Measurements from ENCODE around the gene MFAP1. TPM values are rescaled to one million over a fixed set of nuclear protein-coding genes. Genes with fewer than 3 reads are reported as not detected.

The MFAP1 gene
- total RNA-seq, 1 experiment from 2014 or later, result 44.7 TPM

GRCh38 chr15:43799945-43800285 lies 24.6 kb downstream of the MFAP1 start, which contains the start of gene SERINC4:
Gene SERINC4, minus strand, starts transcription at chr15:43800220. Its CDS starts 234 bp downstream, at chr15:43799986.
- Histone ChIP-seq H3K56ac (ENCODE audit: insufficient read length, low read depth, low read length) (no peak within 1 kb of the TSS), H3K18ac (ENCODE audit: insufficient read length, low read depth, low read length) (no peak within 1 kb of the TSS), H4K5ac (ENCODE audit: insufficient read length, low read depth, low read length) (no peak within 1 kb of the TSS), H3K4me2 (ENCODE audit: insufficient read depth, insufficient read length, low read length) (peak within 1 kb of the TSS; percentile 99), H3K79me1 (ENCODE audit: insufficient read depth, low read depth, low read length, poor library complexity, severe bottlenecking) (no peaks in the 10 kb centered on the region), H2AFZ (ENCODE audit: low read length) (no peak within 1 kb of the TSS), H4K91ac (ENCODE audit: insufficient read length, low read depth, low read length) (no peak within 1 kb of the TSS), H3K9ac (ENCODE audit: extremely low read depth, insufficient read length, low read length) (peak within 1 kb of the TSS; percentile 82), H2BK20ac (ENCODE audit: low read depth, low read length, poor library complexity, severe bottlenecking) (no peak within 1 kb of the TSS), H3T11ph (ENCODE audit: low read length) (no peak within 1 kb of the TSS), H3K23ac (ENCODE audit: insufficient read length, low read depth, low read length) (no peak within 1 kb of the TSS), H4K20me1 (ENCODE audit: control insufficient read depth, insufficient read depth, insufficient read length) (no peaks in the 10 kb centered on the region), H3K4ac (ENCODE audit: low read depth, low read length) (no peak within 1 kb of the TSS), H3K79me2 (ENCODE audit: insufficient read depth, low read length) (no peaks in the 10 kb centered on the region), H2AK5ac (ENCODE audit: insufficient read length, low read length) (no peak within 1 kb of the TSS), H2BK120ac (ENCODE audit: low read depth, low read length, poor library complexity, severe bottlenecking) (no peak within 1 kb of the TSS), H2BK15ac (ENCODE audit: low read depth, low read length) (no peak within 1 kb of the TSS), H3K27me3 (ENCODE audit: insufficient read depth, low read length) (no peaks in the 10 kb centered on the region), H4K8ac (replicated peaks; ENCODE audit: insufficient read length, low read depth, low read length) (no peak within 1 kb of the TSS), H2BK5ac (ENCODE audit: insufficient read length, low read length) (no peak within 1 kb of the TSS), H3K9me3 (ENCODE audit: control insufficient read depth, low read depth, low read length) (no peaks in the 10 kb centered on the region), H2BK12ac (ENCODE audit: insufficient read length, low read depth, low read length) (no peak within 1 kb of the TSS), H3K27ac (ENCODE audit: insufficient read length, low read depth, low read length) (no peak within 1 kb of the TSS), H3K23me2 (ENCODE audit: insufficient read length, low read depth, low read length, poor library complexity, severe bottlenecking) (peaks cover 4% of the 10 kb centered on the region), H3K4me1 (ENCODE audit: insufficient read depth, low read length) (peaks cover 7% of the 10 kb centered on the region; the same call in 1 of the 2 replicates), H3K14ac (ENCODE audit: insufficient read depth, low read length) (peak within 1 kb of the TSS; percentile 41; the same call in 1 of the 2 replicates)
- Mint-ChIP-seq H3K9me3 (no peaks in the 10 kb centered on the region), H3K4me1 (peaks cover 54 to 59% of the 10 kb centered on the region in 2 experiments), H3K36me3 (ENCODE audit: insufficient read depth in 1 of 3, low read depth in 3 of 3) (peaks cover 41 to 81% (median 55%) of the 10 kb centered on the region in 3 experiments), H3K27ac (peak within 1 kb of the TSS; percentile 97 to 100 (median 98)), H3K4me3 (peak within 1 kb of the TSS; percentile 99), H3K27me3 (ENCODE audit: low read depth) (no peaks in the 10 kb centered on the region; the same call in 1 of the 2 replicates)
- DNase-seq, result no peak
- no peak for TF ChIP-seq CTCF (conservative IDR thresholded peaks at IDR 0.05)
- no CpG with 5 or more reads among the region's 8 CpGs for WGBS (ENCODE audit: extremely low coverage, insufficient read length, low lambda C conversion rate)

Measured in H9 (cell line).